Stimulated activated CD4-positive, alpha-beta T cell treated with anti-CD3 and anti-CD28 coated beads, Interleukin-4, amount 100 ng/mL, for 4 hours (primary cell): ENCODE data around the gene NELL2.
"Not testable (repeated sequence)": the region's sequence is repeated elsewhere in the genome, so short reads cannot be mapped to it uniquely, and the experiment has no call there.

Experiments
- DNase-seq, 2 experiments: peaks; one replicate each; pipeline ENCODE4 v3.0.0-alpha.2; 2020

Gene NELL2

DNA sequence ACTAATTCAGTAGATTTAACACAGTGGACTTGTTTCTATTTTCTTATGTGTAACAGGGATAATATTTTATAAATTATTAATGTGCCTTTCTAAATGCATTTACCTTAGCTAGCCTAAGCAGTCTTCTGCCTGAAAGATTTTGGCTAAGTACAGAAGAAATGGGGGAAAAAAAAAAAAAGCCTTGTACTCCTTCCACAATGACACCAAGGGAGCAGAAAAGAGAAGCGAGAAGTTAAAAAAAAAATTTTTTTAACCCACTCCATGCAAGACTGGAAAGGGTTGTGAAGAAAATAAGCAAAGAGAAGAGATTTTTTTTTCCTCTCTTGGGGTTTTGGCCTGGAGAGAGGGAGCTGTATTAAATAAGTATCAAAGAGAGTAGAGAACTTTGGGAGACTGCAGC, 28.7 kb downstream of the NELL2 start:
- DNase-seq: no peak

DNA sequence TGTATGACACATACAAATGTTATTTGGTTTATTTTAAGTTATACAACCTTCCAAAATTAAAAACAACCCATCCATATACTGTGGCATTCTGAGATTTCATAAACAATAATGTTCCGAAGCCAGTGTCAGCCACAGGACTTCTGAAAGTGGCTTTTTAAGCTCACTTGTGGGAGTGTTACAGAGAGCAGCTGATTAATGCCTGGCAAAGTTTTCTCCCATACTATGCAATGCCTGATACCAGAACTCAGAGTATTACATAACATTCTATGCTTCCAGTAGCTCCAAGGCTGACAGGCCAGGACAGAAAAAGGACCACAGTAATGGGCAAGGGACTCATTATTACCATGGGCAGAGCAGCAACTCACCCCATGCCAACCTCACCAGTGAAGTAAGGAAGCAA, 29.3 kb downstream of the NELL2 start:
- no peak for DNase-seq

DNA sequence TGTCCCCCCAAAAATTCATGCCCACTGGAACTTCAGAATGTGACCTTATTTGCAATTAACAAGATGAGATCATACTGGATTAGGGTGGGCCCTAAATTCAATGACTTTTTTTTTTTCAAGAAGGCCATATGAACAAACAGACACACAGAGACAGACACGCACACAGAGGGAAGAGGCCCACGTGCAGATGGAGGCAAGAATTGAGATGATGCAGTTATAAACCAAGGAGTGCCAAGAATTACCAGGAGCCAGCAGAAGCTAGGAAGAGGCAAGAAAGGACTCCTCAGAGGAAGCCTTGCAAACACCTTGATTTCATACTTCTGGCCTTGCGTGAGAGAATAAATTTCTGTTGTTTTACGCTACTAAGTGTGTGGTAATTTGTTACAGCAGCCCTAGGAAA, 33.4 kb downstream of the NELL2 start:
- DNase-seq: no peak

- no peak for DNase-seq
Measured at GRCh38 chr12:44839785-44840184, 36.3 kb downstream of the NELL2 start.

GRCh38 chr12:44837114-44837755, 38.9 kb downstream of the NELL2 start:
- DNase-seq: no peak

GRCh38 chr12:44835641-44836379, 40.3 kb downstream of the NELL2 start:
- peak in 1 of 2 experiments; percentile 32 for DNase-seq

DNA sequence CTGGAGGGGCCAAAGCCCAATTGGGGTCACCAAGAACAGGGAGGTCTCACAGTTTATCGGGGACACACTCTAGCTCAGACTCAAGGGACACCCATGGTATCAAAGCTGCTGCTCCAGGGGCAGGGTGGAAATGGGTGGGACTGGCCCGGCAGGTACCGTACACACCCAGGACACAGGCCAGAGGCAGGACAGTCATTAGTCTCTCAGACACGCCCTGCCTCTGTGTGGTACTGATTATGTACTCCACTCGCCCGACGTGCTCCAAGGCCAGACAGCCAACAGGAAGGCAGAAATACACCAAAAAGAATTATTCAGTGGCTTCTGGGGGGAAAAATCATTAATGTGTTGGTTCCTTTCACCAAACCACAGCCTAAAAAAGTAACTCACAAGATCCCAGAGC, 41.1 kb downstream of the NELL2 start:
- not testable (repeated sequence) for DNase-seq

DNA sequence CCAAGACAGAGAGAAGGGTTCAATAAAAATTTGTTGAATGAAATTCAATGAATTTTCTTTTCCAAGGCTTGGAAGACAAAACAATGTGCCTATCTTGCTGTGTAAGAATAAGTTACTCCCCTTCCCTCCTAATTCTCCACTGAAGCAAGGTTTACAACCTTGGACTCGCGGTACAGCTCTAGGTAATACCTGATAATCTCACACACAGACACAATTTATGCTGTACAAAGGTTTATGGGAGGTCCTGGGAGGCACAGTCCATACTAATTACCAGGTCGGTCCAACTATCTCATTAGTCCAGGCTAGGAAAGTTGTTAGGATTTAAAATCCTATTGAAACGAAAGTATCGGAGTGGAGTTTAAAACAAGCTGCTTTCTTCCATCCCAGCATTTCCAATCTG, 42.6 kb downstream of the NELL2 start:
- DNase-seq: no peak

DNA sequence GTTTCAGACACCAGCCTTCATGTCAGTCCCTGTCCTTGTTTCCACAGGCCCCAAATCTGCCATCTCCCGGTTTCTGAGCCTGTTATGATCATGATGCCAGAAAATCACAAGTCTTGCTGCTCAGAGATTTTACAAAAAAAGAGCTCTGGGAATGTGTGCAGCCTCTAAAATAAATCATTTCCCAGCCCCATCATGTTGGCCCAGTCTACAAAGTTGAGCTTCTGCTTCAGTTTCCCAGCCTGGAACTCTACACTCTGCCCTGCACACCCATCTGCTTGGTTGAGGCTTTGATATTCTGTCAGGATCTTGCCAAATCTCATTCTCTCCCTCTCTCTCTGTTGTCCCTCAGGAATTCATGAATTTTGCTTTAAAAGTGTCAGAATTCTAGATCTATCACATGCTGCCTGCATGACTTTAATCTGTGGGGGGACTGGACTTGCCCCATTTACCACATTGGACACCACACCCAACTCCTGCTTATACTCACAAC, 45.5 kb downstream of the NELL2 start:
- DNase-seq: no peak

- no peak for DNase-seq
Measured at GRCh38 chr12:44829045-44829444, 47.1 kb downstream of the NELL2 start.

GRCh38 chr12:44827832-44828438, 48.2 kb downstream of the NELL2 start:
- DNase-seq: no peak

DNA sequence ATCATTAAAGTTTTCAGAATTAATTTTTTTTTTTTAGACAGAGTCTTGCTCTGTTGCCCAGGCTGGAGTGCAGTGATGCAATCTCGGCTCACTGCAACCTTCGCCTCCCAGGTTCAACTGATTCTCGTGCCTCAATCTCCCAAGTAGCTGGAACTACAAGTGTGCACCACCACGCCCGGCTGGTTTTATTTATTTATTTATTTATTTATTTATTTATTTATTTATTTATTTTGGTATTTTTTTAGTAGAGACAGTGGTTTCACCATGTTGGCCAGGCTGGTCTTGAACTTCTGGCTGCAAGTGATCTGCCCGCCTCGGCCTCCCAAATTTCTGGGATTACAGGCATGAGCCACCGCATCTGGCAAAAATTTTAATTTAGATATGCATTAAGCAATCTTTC, 54.4 kb downstream of the NELL2 start:
- not testable (repeated sequence) for DNase-seq

DNA sequence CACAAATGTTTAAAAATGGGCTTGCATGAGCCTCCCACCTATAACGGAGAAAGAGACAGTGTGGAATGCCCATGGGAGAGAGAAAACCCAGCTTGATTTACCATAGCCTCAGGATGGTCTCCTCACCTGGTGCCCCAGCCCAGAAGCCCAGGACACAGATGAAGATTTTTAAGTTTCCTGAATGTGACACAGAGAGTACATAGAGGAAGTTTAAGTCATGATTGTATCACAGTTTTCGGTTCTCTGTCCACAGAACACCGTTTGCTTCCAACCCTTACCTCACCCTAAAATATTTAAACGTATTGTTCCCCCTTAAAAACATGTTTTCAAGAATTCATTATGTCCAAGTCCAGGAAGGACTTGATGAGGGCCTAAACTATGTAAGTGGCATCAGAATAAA, 56.2 kb downstream of the NELL2 start:
- DNase-seq: no peak

DNA sequence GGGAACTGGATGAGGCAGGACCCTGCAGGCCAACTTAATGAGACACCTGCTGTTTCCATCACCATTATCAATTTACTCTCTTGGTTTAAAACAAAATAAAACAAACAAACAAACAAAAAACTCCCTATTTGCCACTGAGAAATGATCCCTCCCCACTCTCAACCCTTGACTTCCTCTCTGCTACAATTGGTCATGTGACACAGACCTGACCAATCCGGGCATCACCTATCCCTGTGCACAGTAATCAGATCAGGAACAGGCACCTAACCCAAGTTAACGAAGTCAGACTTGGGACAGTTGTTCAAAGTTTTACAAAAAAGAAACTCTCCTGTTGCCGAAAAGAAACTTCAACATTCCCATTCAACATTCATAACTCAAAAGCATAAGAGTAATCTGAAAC, 58.4 kb downstream of the NELL2 start:
- DNase-seq: no peak

DNA sequence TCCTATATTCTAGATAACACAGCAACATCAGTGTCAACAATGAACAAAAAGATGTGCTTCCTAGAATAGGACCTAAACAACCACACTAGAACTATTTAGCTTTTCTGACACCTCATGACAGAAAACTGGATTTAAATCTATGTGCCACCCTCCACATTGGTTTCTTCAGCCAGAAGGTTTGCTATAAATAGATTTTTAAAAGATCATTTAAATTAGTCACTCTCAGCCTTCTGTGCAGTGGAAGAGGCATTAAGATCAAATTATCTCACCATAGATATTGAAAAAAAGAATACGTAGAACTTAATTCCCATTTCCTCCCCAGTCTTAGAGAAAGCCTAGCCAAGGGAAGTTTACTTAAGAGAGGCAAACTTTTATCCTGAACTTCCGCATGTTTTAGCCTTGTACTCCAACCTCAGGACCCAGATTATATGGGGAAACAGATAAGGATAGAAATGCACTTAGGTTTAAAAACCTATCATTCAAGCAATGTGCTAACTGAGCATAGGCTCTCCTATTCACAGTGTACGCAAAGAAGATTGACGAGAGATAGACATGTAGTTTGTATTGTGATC, 59.6 kb downstream of the NELL2 start:
- no peak for DNase-seq

- peak in 1 of 2 experiments; percentile 17 for DNase-seq
Measured at GRCh38 chr12:44812062-44812461, 64.1 kb downstream of the NELL2 start.

GRCh38 chr12:44804068-44804467, 72.0 kb downstream of the NELL2 start:
- no peak for DNase-seq

- no peak for DNase-seq
Measured at GRCh38 chr12:44795970-44796369, 80.1 kb downstream of the NELL2 start.

DNA sequence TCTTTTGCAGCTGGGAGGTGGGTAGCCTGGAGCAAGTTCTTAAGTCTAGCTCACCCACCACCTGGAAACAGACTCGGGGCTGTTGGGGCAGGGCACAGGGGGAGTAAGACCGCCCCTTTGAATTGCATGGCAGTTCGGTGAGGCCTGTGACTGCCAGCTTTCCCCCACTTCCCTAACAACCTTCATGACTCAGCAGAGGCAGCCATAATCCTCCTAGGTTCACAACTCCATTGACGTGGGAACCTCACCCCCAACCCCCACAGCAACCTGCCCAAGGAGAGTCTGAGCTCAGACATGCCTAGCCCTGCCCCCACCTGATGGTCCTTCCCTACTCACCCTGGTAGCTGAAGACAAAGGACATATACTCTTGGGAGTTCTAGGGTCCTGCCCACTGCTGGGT, 87.4 kb downstream of the NELL2 start:
- DNase-seq: no peak

GRCh38 chr12:44780221-44780790, 95.8 kb downstream of the NELL2 start:
- DNase-seq: no peak

GRCh38 chr12:44779766-44780165, 96.3 kb downstream of the NELL2 start:
- DNase-seq: no peak

DNA sequence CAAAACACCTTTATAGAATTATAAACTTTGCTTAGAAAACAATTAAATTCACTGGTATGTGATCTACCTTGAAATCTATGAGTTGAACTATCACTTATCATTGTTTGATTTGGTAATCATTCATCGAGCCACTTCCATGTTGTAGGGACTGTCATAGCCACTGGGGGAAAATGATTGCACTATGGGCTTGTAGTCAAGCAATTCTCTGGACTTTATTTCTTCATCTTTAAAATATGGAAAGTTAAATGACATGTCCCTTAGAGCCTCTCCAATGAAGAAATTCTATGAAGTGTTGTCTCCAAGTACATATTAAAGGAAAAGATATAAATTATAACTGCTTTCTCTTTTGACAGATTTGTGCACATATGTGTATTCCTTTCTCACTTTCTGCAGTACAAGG, 97.3 kb downstream of the NELL2 start:
- no peak for DNase-seq

DNA sequence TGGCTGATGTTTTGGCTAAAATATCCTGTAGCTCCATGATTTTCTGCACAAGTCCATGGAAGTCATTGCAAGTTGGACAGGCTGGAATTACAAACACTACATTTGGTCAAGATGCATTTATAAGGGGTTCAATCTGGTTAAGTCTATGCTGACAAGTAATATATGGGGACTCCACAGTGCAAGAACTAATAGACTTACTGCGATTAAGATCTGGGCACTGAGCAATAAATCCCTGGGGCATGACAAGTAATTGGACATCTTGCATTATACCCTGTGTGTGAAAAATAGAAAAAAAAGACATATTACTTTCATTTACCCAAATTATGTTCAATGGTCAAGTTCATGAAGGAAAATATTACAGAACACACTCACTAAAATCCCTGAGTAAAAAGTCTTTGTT, 99.1 kb downstream of the NELL2 start:
- DNase-seq: no peak
